ENCODE results near the gene WDFY2. TPM values are rescaled to one million over a fixed set of nuclear protein-coding genes. Genes with fewer than 3 reads are reported as not detected.

WDFY2 gene
- total and polyA plus RNA-seq, 10 of the 15 experiments (the other 5 are each of a cell fraction or from before 2014, with no cell fraction given) = 2.1 to 13.0 (median 8.1) TPM

DNA sequence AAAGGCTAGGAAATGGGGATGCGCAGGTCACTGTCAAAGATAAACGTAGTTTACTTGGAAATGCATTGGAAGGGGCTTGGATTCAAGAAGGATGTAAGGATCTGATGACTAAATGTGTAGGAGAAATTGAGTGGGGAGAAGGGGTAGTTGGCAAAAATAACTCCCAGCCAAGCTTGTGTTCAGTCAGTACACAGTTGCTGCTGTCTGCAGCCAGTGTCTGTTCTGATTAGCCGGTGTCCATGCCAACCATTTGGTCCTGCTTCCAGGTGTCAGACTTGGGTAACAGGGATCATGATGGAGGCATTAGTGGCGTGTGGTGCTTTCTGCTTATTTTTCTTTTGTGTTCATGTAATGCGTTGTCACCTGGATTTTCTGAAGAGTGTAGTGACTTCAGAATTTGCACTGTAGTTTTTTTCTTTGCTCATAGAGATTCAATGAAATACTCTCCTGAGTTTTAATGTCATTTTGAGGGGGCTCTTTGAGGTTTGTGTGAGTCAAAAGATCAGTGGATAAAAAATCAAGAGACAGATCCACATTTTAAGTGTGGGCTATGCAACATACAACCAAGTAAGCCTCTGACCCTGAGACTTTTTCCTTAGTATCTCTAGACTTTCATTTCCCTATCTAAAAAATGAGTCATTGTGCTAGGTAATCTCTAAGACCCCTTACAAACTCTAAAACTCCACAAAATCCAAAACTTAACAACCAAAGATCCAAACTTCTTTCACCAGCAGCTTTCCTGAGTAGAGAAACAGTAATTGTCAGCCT lies 103.9 kb downstream of the WDFY2 start:
- Histone ChIP-seq H4K20me1 (ENCODE audit: control insufficient read depth, insufficient read depth) (no peaks in the 10 kb centered on the region), H3K9me3 (replicated peaks; ENCODE audit: control insufficient read depth, insufficient read depth, low read length) (no peaks in the 10 kb centered on the region), H3K9ac (ENCODE audit: control insufficient read depth, insufficient read depth, low read length) (no peak overlapping the region), H3K79me2 (ENCODE audit: control insufficient read depth, insufficient read depth, low read length) (no peaks in the 10 kb centered on the region), H2AFZ (ENCODE audit: control insufficient read depth, low read depth, low read length) (no peak overlapping the region), H3K27me3 (replicated peaks in 1 of 2; ENCODE audit: control insufficient read depth in 2 of 2, insufficient read depth in 2 of 2, low read length in 1 of 2) (no peaks in the 10 kb centered on the region), H3K4me2 (ENCODE audit: control insufficient read depth, insufficient read depth) (no peak overlapping the region), H3K4me3 (no peak overlapping the region), H3K4me1 (ENCODE audit: control insufficient read depth, insufficient read depth, low read length) (peaks cover 9% of the 10 kb centered on the region), H3K36me3 (ENCODE audit: control insufficient read depth in 2 of 2, insufficient read depth in 2 of 2, low read length in 1 of 2) (no peaks in the 10 kb centered on the region), H3K27ac (ENCODE audit: control insufficient read depth, insufficient read depth) (no peak overlapping the region)
- DNase-seq (ENCODE audit: low read depth, low spot score) (no peak), FAIRE-seq (peak; percentile 61), ATAC-seq (peak; percentile 59)
- in situ Hi-C loops (cut with MboI) = no loop called here
- ChIA-PET CTCF (interaction anchor here (0.6 to 1.6 kb wide), 3 partner anchors 49 to 234 kb away, joined by 3 to 4 read pairs (median 3); no protein-coding TSS in a partner anchor), POLR2A (interaction anchor here (1.0 kb wide), 1 partner anchor 235 kb away, joined by 5 read pairs; the partner anchor contains the start of gene INTS6), SMC1A (ENCODE audit: uncharacterized antibody, unreplicated experiment) (interaction anchor here (0.6 to 3.0 kb wide), 8 partner anchors 10 to 233 kb away, joined by 3 to 12 read pairs (median 5); no protein-coding TSS in a partner anchor), RAD21 (ENCODE audit: unreplicated experiment) (interaction anchor here (0.7 to 1.7 kb wide), 6 partner anchors 20 to 136 kb away, joined by 3 to 8 read pairs (median 4); no protein-coding TSS in a partner anchor)
- 95% methylated on average over 5 of the region's 5 CpGs for WGBS (ENCODE audit: insufficient coverage, insufficient replicate concordance, low lambda C conversion rate, missing lambda C conversion rate)
- TF ChIP-seq, protein P1, sequence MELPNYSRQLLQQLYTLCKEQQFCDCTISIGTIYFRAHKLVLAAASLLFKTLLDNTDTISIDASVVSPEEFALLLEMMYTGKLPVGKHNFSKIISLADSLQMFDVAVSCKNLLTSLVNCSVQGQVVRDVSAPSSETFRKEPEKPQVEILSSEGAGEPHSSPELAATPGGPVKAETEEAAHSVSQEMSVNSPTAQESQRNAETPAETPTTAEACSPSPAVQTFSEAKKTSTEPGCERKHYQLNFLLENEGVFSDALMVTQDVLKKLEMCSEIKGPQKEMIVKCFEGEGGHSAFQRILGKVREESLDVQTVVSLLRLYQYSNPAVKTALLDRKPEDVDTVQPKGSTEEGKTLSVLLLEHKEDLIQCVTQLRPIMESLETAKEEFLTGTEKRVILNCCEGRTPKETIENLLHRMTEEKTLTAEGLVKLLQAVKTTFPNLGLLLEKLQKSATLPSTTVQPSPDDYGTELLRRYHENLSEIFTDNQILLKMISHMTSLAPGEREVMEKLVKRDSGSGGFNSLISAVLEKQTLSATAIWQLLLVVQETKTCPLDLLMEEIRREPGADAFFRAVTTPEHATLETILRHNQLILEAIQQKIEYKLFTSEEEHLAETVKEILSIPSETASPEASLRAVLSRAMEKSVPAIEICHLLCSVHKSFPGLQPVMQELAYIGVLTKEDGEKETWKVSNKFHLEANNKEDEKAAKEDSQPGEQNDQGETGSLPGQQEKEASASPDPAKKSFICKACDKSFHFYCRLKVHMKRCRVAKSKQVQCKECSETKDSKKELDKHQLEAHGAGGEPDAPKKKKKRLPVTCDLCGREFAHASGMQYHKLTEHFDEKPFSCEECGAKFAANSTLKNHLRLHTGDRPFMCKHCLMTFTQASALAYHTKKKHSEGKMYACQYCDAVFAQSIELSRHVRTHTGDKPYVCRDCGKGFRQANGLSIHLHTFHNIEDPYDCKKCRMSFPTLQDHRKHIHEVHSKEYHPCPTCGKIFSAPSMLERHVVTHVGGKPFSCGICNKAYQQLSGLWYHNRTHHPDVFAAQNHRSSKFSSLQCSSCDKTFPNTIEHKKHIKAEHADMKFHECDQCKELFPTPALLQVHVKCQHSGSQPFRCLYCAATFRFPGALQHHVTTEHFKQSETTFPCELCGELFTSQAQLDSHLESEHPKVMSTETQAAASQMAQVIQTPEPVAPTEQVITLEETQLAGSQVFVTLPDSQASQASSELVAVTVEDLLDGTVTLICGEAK (IDR thresholded peaks at IDR 0.05; ENCODE audit: borderline replicate concordance) = no peak
- peak; percentile 26; the same call in 1 of the 2 replicates for TF ChIP-seq JUNB (IDR thresholded peaks at IDR 0.05)
- TF ChIP-seq SPI1 (IDR thresholded peaks at IDR 0.05; ENCODE audit: borderline replicate concordance, insufficient read depth, low read depth, low read length) = peak; percentile 17; the same call in 1 of the 2 replicates
- intact Hi-C loops (cut with micrococcal nuclease; ENCODE audit: unreplicated experiment) = no loop called here
- BruUV-seq (replicated peaks) = no TSS peak

All from GM12878 (cell line).